ENCODE measurements around the gene AMOT.

AMOT gene

DNA sequence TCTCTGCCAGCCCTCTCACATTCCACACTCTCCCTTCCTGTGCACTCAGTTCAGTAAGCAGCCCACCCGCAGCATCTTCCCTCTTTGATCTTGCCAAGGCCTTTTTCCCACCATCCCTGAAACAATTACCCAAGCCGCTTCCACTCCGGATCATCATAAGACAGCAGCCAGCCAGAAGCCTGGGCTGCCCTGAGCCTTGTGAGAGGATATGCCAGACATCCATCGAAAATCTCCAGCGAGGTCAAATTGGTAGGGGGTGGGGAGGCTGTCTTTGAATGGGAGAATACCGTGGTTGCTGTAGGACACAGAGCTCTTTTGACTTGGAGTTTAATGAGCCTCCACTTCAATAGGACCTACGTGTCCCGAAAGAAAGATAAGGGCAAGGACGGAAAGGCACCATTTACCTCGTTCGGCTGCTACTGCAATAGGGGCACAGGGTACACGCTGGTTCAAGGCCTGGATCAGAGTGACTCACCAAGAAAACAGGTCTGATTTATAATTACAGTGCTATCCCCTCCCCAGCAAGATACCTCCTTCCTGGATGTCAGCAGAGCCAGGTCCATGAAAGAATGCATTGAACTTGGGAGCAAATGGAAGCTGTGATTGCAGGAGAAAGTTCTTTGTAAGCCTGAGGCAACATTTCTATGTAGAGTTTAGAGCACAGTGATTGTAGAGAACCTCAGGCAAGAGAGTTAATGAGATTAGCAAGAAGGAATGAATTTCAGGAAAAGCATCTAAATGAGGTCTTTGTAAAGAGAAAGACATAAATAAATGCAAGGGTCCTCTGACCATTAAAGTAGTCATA lies 39.5 kb downstream of the AMOT start:
- no peak for DNase-seq

DNA sequence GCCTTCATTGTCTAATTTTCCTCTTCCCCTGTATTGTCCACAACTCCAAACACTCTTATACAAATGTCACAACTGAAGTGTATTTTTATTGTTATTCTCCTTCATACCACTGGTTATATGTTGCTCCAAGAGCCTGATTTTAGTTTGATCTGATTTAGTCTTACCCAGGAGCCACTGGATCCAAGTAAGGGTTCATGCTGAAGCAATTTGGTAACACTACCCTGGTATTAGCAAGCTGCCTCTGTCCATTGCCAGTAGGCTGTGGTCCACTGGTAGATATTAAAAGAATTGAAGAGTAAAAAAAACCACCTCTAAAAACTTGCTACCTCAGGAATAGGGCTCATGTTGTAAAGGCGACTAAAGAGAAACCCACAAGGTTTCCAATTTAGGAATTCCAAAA lies 41.2 kb downstream of the AMOT start:
- DNase-seq: no peak

DNA sequence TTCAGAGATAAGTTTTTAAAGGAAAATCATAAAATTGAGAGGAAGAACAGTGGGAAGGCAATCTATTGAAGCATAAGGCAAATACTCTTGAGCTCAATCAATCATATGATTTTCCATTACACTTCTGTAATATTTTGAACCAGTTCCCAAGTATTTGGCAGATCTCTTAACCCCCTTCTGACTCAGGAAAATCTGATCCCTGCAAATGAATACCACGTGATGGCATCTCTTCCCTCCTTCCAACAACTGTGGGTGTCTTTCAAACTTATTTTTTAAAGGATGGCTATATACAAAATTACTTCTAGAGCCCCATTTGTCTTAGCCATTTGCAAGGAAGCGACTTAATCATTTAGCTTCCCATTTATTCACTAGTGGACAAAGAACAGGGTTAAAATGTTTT lies 41.9 kb downstream of the AMOT start:
- no peak for DNase-seq

DNA sequence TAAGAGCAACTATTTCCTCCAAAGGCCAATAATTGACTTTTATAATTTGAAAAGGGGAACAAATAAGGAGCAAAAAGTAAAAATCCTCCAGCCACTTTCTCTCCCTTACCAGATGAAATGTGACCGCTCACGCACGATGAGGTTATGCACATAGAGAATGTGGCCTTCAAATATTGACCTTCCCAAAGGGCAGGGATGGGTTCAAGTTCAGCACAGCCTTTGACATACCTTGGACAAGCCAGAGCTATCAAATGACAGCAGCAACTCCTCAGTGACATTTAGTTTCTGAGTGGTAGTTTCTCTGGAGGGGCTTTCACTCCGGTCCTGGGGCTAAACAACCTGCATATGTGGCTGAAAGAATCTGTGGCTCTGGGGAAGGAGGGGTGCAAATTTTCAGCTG lies 50.7 kb downstream of the AMOT start:
- DNase-seq: no peak

DNA sequence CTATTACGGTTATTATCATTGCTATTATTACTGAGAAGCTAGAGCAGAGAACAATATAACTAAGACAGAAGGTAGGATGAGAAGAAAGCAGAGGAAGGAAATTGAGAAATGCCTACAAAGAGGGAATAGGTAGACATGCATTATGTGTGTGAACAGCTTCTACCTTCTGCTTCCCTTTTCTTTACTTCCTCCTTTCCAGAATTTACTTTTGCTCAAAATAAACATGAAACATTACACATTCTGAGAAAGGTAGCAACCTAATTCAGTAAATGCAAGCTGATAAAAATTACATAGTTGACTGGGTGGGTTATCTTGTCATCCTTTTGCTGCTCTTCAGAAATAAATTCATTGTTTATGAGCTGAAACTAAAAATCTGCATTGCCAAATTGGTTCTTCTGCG lies 54.6 kb downstream of the AMOT start:
- no peak for DNase-seq

DNA sequence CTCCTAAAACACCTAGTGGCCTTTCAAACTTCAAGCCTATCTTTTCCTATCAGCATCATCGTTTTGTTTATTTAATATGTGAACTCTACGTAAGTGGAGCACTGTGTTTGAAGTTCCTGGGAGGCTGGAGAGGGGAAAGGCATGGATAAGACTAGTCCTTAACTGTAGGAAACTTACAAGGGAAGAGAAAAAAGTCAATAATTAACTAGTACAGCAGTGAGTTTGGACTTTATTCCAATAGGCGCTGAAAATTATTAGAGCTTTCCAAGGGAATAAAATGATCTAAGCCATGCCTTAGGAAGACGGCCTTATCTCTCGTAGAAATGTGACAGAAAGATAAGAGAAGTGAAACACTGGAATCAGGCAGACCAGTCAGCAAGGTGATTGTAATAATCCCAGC lies 55.3 kb downstream of the AMOT start:
- DNase-seq: no peak

DNA sequence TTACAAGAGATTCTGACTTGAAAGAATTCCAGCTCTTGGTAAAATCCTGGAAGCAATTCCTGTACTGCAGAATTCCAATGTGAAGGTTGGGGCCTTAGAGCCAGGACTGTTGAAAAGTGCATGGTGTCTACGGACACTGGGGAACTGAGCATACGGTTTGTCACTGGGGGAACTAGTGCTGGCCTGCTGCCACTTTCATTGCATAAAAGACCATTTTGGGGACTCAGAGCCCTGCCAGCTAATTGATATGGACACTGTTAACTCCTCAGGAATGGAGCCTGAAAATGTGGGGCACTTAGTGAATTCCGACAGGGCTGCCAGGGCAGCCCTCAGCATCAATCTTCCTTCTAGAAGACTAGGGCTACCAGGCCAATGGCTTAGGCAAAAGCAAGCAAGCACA lies 55.9 kb downstream of the AMOT start:
- DNase-seq: no peak

DNA sequence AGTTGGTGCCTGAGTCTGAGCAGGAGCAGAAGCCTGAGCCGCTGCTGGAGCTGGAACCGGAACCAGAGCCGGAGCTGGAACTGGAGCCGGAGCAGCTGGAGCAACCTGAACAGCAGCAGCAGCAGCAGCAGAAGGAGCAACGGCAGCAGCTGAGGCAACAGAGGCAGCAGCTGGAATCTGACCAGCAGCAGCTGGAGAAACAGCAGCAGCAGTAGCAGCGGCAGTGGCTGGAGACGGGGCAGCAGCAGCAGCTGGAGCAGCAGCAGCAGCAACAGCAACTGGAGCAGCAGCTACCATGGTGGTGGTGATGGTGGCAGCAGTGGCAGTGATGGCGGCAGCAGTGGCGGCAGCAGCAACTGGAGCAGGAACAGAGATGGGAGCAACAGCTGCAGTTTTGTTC lies 61.5 kb downstream of the AMOT start:
- DNase-seq: no peak

- DNase-seq: no peak
Measured at GRCh38 chrX:112774651-112775293, 65.9 kb downstream of the AMOT start.

- no peak for DNase-seq
Measured at GRCh38 chrX:112774142-112774541, 66.5 kb downstream of the AMOT start.

- DNase-seq: no peak
Measured at GRCh38 chrX:112769034-112769433, 71.6 kb downstream of the AMOT start.

- DNase-seq: no peak
Measured at GRCh38 chrX:112768563-112768962, 72.1 kb downstream of the AMOT start.

GRCh38 chrX:112766774-112767173 lies 73.9 kb downstream of the AMOT start:
- no peak for DNase-seq

DNA sequence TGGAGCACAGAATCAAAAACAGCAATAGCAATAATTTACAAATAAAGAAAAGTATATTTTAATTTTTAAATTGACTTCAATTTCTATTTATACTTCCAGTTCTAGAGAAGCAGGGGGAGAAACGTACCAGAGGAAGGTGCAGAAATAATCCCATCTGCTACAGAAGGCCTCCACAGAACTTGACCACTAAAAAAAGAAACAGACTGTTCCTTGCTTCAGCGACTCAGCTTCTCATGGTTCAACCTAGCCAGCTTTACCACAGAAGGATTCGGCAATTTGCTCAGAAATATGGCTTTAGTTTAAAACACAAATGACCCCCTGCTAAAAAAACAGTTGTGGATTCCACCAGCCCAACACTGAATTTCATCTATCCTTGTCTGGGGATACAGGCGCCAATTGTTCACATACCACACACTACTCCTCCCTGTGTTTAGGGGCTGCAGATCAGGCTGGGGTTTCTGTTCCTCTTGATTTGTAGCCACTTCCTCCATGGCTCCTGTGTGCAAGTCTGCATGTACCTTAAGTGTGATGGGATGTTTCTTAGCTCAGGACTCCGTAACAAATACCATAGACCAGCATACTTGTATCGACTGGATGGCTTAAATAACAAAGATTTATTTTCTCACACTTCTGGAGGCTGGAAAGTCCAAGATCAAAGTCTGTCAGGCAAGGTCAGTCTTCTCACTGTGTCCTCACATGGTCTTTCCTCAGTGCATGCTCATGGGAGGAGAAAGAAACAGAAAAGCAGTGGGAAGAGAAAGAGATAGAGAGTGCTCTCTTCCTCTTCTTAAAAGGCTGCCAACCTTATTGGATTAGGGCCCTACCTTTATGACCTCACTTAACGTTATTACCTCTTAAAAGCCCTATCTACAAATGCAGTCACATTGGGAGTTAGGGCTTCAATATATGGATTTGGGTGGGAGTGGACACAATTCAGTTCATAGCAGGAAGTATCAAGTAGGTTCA lies 79.1 kb downstream of the AMOT start:
- DNase-seq: no peak

- no peak for DNase-seq
Measured at GRCh38 chrX:112760697-112761096, 79.9 kb downstream of the AMOT start.

DNA sequence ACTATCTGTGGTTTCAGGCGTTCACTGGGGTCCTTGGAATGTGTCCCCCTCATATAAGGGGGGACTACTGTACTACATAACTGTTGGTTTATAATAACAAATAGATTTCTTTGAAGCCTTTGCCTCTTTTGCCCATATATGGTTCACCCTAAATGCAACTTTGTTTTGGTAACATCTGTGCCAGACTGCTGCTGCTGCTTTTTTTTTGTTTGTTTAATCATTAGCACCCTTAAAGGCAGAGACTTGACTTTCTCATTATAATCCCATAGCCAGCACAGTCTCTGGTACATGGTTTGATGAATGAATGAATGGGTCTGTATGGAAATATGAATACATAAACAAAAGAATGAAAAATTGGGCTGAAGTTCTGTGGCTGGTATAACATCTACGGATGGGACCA lies 80.7 kb downstream of the AMOT start:
- DNase-seq: no peak

DNA sequence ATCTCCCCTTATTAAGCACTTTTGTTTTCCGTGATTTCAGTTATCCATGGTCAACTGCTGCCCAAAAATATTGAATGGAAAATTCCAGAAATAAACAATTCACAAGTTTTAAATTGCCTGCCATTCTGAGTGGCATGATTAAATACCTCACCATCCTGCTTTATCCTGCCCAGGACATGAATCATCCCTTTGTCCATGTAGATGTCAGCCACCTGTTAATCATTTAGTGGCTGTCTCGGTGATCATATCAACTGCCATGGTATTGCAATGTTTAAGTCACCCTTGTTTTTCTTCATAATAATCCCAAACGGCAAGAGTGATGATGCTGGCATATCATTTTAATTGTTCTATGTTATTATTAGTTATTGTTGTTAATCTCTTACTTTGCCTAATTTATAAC lies 81.1 kb downstream of the AMOT start:
- no peak for DNase-seq

GRCh38 chrX:112757946-112758345 lies 82.7 kb downstream of the AMOT start:
- DNase-seq: no peak

GRCh38 chrX:112753116-112753515 lies 87.5 kb downstream of the AMOT start:
- no peak for DNase-seq

- DNase-seq: no peak
Measured at GRCh38 chrX:112751076-112751475, 89.6 kb downstream of the AMOT start.

DNA sequence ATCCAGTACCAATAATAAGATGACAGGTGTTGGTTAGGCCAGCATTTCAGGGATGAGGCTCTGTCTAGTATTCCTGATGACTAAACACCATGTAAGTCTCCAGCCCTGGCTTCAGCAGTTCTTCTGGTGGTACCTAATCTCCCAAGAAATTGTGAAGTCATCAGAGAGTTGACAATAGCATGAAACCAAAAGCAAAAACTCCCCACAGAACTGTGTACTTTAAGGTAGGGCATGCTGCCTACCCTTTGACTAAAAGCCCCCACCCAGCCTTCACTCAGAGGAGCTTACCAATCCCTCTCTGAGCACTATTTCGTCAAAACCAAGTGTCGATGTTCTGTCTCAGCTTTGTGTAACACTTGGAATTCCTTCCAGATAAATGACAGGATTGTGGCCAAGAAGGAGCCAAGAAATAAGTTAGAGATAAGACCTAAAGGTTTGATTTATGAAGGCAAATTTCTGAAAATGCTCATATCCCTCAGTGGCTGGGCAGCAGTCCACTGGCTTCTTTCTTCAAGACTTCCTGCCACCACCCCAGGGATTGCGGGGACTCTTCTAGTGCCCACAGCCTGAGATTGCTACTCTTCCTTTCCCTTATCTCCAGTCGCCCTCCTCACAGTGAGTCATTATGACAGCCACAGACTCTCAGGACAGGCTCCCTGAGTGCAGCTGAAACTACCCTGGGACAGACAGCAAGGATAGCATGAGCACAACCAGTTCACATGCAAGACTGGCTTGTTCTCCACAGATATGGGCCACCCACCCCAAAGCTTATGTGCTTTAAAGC lies 93.6 kb downstream of the AMOT start:
- no peak for DNase-seq

DNA sequence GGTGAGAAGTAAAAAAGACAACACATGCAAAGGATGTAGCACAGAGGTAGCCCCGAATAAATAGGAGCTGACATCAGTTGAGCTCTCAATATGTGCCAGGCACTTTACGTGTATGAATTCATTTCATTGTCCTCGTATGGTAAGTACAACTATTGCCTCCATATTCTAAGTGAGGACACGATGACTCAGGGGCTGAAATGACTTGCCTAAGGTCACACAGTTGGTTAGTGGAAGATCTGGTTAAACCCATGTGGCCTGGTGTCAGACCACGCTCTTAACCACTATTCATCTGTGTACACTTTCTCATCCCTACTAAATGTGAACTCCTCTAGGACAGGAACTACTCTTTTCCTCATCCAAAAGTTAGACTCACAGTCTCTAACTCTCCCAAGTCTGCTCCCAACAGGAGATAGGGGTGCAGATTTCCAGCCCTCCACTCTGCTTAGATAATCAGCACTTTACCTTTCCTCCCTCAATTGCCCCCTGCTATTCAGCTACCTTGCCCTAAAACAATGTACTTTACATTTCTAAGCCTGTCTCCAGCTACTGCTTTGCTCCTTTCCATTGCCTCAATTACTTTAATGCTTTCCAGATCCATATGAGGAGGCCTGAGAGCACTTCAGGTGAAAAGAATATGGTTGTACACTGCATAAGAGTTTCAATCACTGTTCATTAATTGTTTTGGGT lies 102.1 kb downstream of the AMOT start:
- no peak for DNase-seq

Measured in KG1 (cell line).